Ectodermal cell (in vitro differentiated cells): ENCODE data around the gene ACTN4. TPM values are rescaled to one million over a fixed set of nuclear protein-coding genes. Genes with fewer than 3 reads are reported as not detected.
"Not testable (repeated sequence)": the region's sequence is repeated elsewhere in the genome, so short reads cannot be mapped to it uniquely, and the experiment has no call there.

Experiments used
- H3K27ac ChIP-seq: 2 replicates; pipeline ENCODE4 v1.7.0; 2013; ENCODE audit warnings: mild to moderate bottlenecking, low read depth, low read length; ENCODE audit not compliant: insufficient read depth, poor library complexity, severe bottlenecking
- H3K27me3 ChIP-seq: 2 replicates; pipeline ENCODE4 v1.7.0; 2013; ENCODE audit warnings: mild to moderate bottlenecking, low read length; ENCODE audit not compliant: insufficient read depth, control insufficient read depth, poor library complexity, severe bottlenecking
- H3K36me3 ChIP-seq: one replicate; pipeline ENCODE4 v1.7.0; 2013; ENCODE audit warnings: low read length; ENCODE audit not compliant: control insufficient read depth, insufficient read depth
- H3K4me1 ChIP-seq: one replicate; pipeline ENCODE4 v1.7.0; 2013; ENCODE audit warnings: low read length; ENCODE audit not compliant: control insufficient read depth, insufficient read depth
- H3K4me3 ChIP-seq: 2 replicates; pipeline ENCODE4 v1.7.0; 2013; ENCODE audit warnings: low read depth, low read length, control low read depth; ENCODE audit not compliant: insufficient read depth
- H3K9me3 ChIP-seq: 2 replicates; pipeline ENCODE4 v1.7.0; 2013; ENCODE audit warnings: mild to moderate bottlenecking, low read length, moderate library complexity; ENCODE audit not compliant: control insufficient read depth
- WGBS, 2 experiments: methylation state at CpG; one replicate each; pipeline ENCODE4 v1.1.7; 2013; ENCODE audit warnings: missing lambda C conversion rate in 2 of 2; 5-methylcytosine and 5-hydroxymethylcytosine counted together
- polyA plus RNA-seq, 4 experiments: library from polyadenylated mRNA; stranded (reverse); fragments of 50-300 nt; gene quantifications; one replicate each; pipeline ENCODE4 v1.2.3, GENCODE V29; 2013

Gene ACTN4
- 346 TPM for polyA plus RNA-seq (2013, experiment 1 of 4)
- polyA plus RNA-seq (2013, experiment 2 of 4) = 360 TPM
- polyA plus RNA-seq (2013, experiment 3 of 4) = 244 TPM
- polyA plus RNA-seq (2013, experiment 4 of 4) = 264 TPM

GRCh38 chr19:38647368-38647965 lies at the start of gene ACTN4:
Gene ACTN4 (plus strand): TSS chr19:38647649. CDS start chr19:38647746, 97 bp downstream.
- Histone ChIP-seq H3K9me3 (no peaks in the 10 kb centered on the region), H3K27me3 (no peaks in the 10 kb centered on the region), H3K4me3 (peak within 1 kb of the TSS; percentile 83), H3K36me3 (no peaks in the 10 kb centered on the region), H3K4me1 (peaks cover 20% of the 10 kb centered on the region), H3K27ac (peak within 1 kb of the TSS; percentile 52)
- WGBS, 2 experiments = 0 to 1% methylated on average over 77 of the region's 77 CpGs

- WGBS, 2 experiments = 91 to 93% methylated on average over 11 of the region's 11 CpGs
- no peaks in the 10 kb centered on the region for H3K36me3 ChIP-seq
These were observed 47.7 kb upstream of the ACTN4 start for GRCh38 chr19:38599722-38600121.

GRCh38 chr19:38602856-38603255 lies 44.6 kb upstream of the ACTN4 start:
- 92 to 95% methylated on average over 5 of the region's 5 CpGs for WGBS, 2 experiments
- not testable (repeated sequence) for H3K4me1 ChIP-seq, H3K9me3 ChIP-seq, H3K36me3 ChIP-seq, H3K4me3 ChIP-seq, H3K27me3 ChIP-seq, H3K27ac ChIP-seq

More at GRCh38 chr19:38599722-38600121, 47.7 kb upstream of the ACTN4 start:
- H3K27me3 ChIP-seq = no peaks in the 10 kb centered on the region
- no peak overlapping the region for H3K4me3 ChIP-seq
- H3K4me1 ChIP-seq = no peaks in the 10 kb centered on the region
- H3K27ac ChIP-seq = no peak overlapping the region
- no peaks in the 10 kb centered on the region for H3K9me3 ChIP-seq

GRCh38 chr19:38606131-38606530 lies 41.3 kb upstream of the ACTN4 start:
- Histone ChIP-seq H3K36me3 (no peaks in the 10 kb centered on the region), H3K9me3 (no peaks in the 10 kb centered on the region), H3K4me1 (no peaks in the 10 kb centered on the region), H3K27me3 (no peaks in the 10 kb centered on the region), H3K4me3 (no peak overlapping the region), H3K27ac (no peak overlapping the region)
- 84 to 85% methylated on average over 6 of the region's 6 CpGs for WGBS, 2 experiments

GRCh38 chr19:38614289-38614688 lies 33.2 kb upstream of the ACTN4 start:
- peaks cover 6% of the 10 kb centered on the region for H3K4me1 ChIP-seq
- H3K36me3 ChIP-seq = no peaks in the 10 kb centered on the region
- no peak overlapping the region for H3K27ac ChIP-seq
- H3K27me3 ChIP-seq = no peaks in the 10 kb centered on the region
- no peak overlapping the region for H3K4me3 ChIP-seq
- H3K9me3 ChIP-seq = no peaks in the 10 kb centered on the region
- 84 to 90% methylated on average over 3 of the region's 3 CpGs for WGBS, 2 experiments

GRCh38 chr19:38615007-38615581 lies 32.4 kb upstream of the ACTN4 start:
- peaks cover 9% of the 10 kb centered on the region for H3K4me1 ChIP-seq
- no peaks in the 10 kb centered on the region for H3K27me3 ChIP-seq
- 79 to 85% methylated on average over 7 of the region's 7 CpGs for WGBS, 2 experiments
- H3K4me3 ChIP-seq = no peak overlapping the region
- H3K9me3 ChIP-seq = no peaks in the 10 kb centered on the region
- H3K36me3 ChIP-seq = no peaks in the 10 kb centered on the region
- no peak overlapping the region for H3K27ac ChIP-seq

- 94 to 97% methylated on average over 6 of the region's 6 CpGs for WGBS, 2 experiments
These were observed 31.2 kb upstream of the ACTN4 start for GRCh38 chr19:38616265-38616664.

GRCh38 chr19:38617283-38617763 lies 30.1 kb upstream of the ACTN4 start:
- H3K4me1 ChIP-seq = peaks cover 11% of the 10 kb centered on the region
- no peaks in the 10 kb centered on the region for H3K27me3 ChIP-seq
- 95% methylated on average over 9 of the region's 9 CpGs for WGBS, 2 experiments

More at GRCh38 chr19:38616265-38616664, 31.2 kb upstream of the ACTN4 start:
- Histone ChIP-seq H3K9me3 (no peaks in the 10 kb centered on the region), H3K4me1 (peaks cover 11% of the 10 kb centered on the region), H3K27ac (no peak overlapping the region), H3K36me3 (peaks cover 8% of the 10 kb centered on the region), H3K4me3 (no peak overlapping the region), H3K27me3 (no peaks in the 10 kb centered on the region)

GRCh38 chr19:38617764-38618589 lies 29.5 kb upstream of the ACTN4 start, which contains the start of gene MAP4K1:
Gene MAP4K1 (minus strand): TSS chr19:38617953. CDS start chr19:38617895, 58 bp downstream.
- Histone ChIP-seq H3K27ac (no peak within 1 kb of the TSS), H3K27me3 (no peaks in the 10 kb centered on the region), H3K36me3 (peaks cover 14% of the 10 kb centered on the region), H3K9me3 (no peaks in the 10 kb centered on the region), H3K4me3 (peak within 1 kb of the TSS; percentile 99), H3K4me1 (peaks cover 11% of the 10 kb centered on the region)
- WGBS, 2 experiments = 82 to 84% methylated on average over 28 of the region's 28 CpGs

More at GRCh38 chr19:38617283-38617763, 30.1 kb upstream of the ACTN4 start:
- Histone ChIP-seq H3K9me3 (no peaks in the 10 kb centered on the region), H3K36me3 (peaks cover 14% of the 10 kb centered on the region), H3K27ac (no peak overlapping the region), H3K4me3 (no peak overlapping the region)
